Brain pericyte (primary cell): ENCODE measurements around the gene PCDHB5.
"Not testable (repeated sequence)": the region's sequence is repeated elsewhere in the genome, so short reads cannot be mapped to it uniquely, and the experiment has no call there.

Source experiments
- DNase-seq: peaks from one replicate; pipeline ENCODE4 v3.0.0-alpha.2; 2012; ENCODE audit warnings: low read depth, low spot score

The PCDHB5 gene

GRCh38 chr5:141135030-141135717, at the start of gene PCDHB5:
Gene PCDHB5, plus strand, starts transcription at chr5:141135206. Its CDS starts 229 bp downstream, at chr5:141135435.
- DNase-seq: no peak

GRCh38 chr5:141094481-141095262, 40.3 kb upstream of the PCDHB5 start, which contains the start of gene PCDHB2:
Gene PCDHB2, plus strand, starts transcription at chr5:141094615. Its CDS starts 176 bp downstream, at chr5:141094791.
- no peak for DNase-seq

GRCh38 chr5:141095263-141095641, 39.8 kb upstream of the PCDHB5 start:
- DNase-seq: no peak

- DNase-seq: not testable (repeated sequence)
These were observed 38.8 kb upstream of the PCDHB5 start for GRCh38 chr5:141096181-141096580.

- DNase-seq: not testable (repeated sequence)
These were observed 38.4 kb upstream of the PCDHB5 start for GRCh38 chr5:141096586-141096985.

GRCh38 chr5:141100243-141100805, 34.7 kb upstream of the PCDHB5 start, which contains the start of gene PCDHB3:
Gene PCDHB3, plus strand, starts transcription at chr5:141100473. Its CDS starts 177 bp downstream, at chr5:141100650.
- no peak for DNase-seq

- no peak for DNase-seq
These were observed 33.9 kb upstream of the PCDHB5 start for GRCh38 chr5:141101059-141101458.

- not testable (repeated sequence) for DNase-seq
These were observed 32.9 kb upstream of the PCDHB5 start for GRCh38 chr5:141102070-141102469.

GRCh38 chr5:141102471-141102870, 32.5 kb upstream of the PCDHB5 start:
- DNase-seq: not testable (repeated sequence)

GRCh38 chr5:141105350-141105749, 29.7 kb upstream of the PCDHB5 start:
- DNase-seq: no peak

GRCh38 chr5:141119250-141119649, 15.8 kb upstream of the PCDHB5 start:
- DNase-seq: no peak

GRCh38 chr5:141121563-141121962, 13.4 kb upstream of the PCDHB5 start, which contains the start of gene PCDHB4:
Gene PCDHB4, plus strand, starts transcription at chr5:141121818. Its CDS starts 181 bp downstream, at chr5:141121999.
- no peak for DNase-seq

GRCh38 chr5:141121985-141122384, 13.0 kb upstream of the PCDHB5 start:
- DNase-seq: no peak

- DNase-seq: not testable (repeated sequence)
These were observed 11.4 kb upstream of the PCDHB5 start for GRCh38 chr5:141123396-141124135.

- DNase-seq: no peak
These were observed 7.7 kb upstream of the PCDHB5 start for GRCh38 chr5:141127305-141127704.

GRCh38 chr5:141135718-141136266, 786 bp downstream of the PCDHB5 start:
- DNase-seq: no peak

- not testable (repeated sequence) for DNase-seq
These were observed 2.3 kb downstream of the PCDHB5 start for GRCh38 chr5:141137346-141137745.

GRCh38 chr5:141149812-141150211, 14.8 kb downstream of the PCDHB5 start, which contains the start of gene PCDHB6:
Gene PCDHB6, plus strand, starts transcription at chr5:141150057. Its CDS starts 201 bp downstream, at chr5:141150258.
- no peak for DNase-seq

GRCh38 chr5:141150224-141150992, 15.4 kb downstream of the PCDHB5 start:
- DNase-seq: no peak

- no peak for DNase-seq
These were observed 16.0 kb downstream of the PCDHB5 start for GRCh38 chr5:141150993-141151325.
